ENCODE data around the gene PROM1.

- TF ChIP-seq CTCF (IDR thresholded peaks at IDR 0.05), result no peak
- TF ChIP-seq POLR2AphosphoS5 (IDR thresholded peaks at IDR 0.05), result no peak
Measured at GRCh38 chr4:16113741-16114140, 29.9 kb upstream of the PROM1 start.
